ENCODE measurements around the gene FAM161B. TPM values are rescaled to one million over a fixed set of nuclear protein-coding genes. Genes with fewer than 3 reads are reported as not detected.

FAM161B gene
- total and polyA plus RNA-seq, 2 of the 13 experiments (the other 11 are each of a cell fraction or from before 2014, with no cell fraction given), result 1.6 to 2.0 TPM

GRCh38 chr14:73997108-73997943, 47.4 kb upstream of the FAM161B start (continued):
- no peak for TF ChIP-seq E2F5 (CRISPR knock-in tag; conservative IDR thresholded peaks at IDR 0.05)
- TF ChIP-seq HNRNPLL (IDR thresholded peaks at IDR 0.05; ENCODE audit: low read depth, low read length, poor library complexity, severe bottlenecking), result no peak
- no peak for TF ChIP-seq ATF7 (IDR thresholded peaks at IDR 0.05)
- TF ChIP-seq ATF7 (CRISPR knock-in tag; IDR thresholded peaks at IDR 0.05), result no peak
- TF ChIP-seq ZNF484 (CRISPR knock-in tag; IDR thresholded peaks at IDR 0.05; ENCODE audit: borderline replicate concordance, low read depth), result no peak
- no peak for TF ChIP-seq ZFP37 (CRISPR knock-in tag; IDR thresholded peaks at IDR 0.05; ENCODE audit: borderline replicate concordance)
- TF ChIP-seq PAWR (CRISPR knock-in tag; IDR thresholded peaks at IDR 0.05; ENCODE audit: borderline replicate concordance), result no peak
- 0 out of 2 replicates have a peak, but pooled peaks have one; percentile 31 for TF ChIP-seq ARID4A (CRISPR knock-in tag; IDR thresholded peaks at IDR 0.05; ENCODE audit: borderline replicate concordance)
- no peak for TF ChIP-seq WIZ (CRISPR knock-in tag; IDR thresholded peaks at IDR 0.05)
- no peak; the same call in 1 of the 2 replicates for TF ChIP-seq POLR2G (IDR thresholded peaks at IDR 0.05; ENCODE audit: low read depth, low read length)
- TF ChIP-seq YY1 (IDR thresholded peaks at IDR 0.05; ENCODE audit: insufficient read depth, insufficient replicate concordance, low read depth, low read length), result no peak
- TF ChIP-seq ZBTB1 (CRISPR knock-in tag; IDR thresholded peaks at IDR 0.05; ENCODE audit: borderline replicate concordance), result no peak
- TF ChIP-seq RCOR2 (CRISPR knock-in tag; IDR thresholded peaks at IDR 0.05), result no peak
- TF ChIP-seq AHR (CRISPR knock-in tag; IDR thresholded peaks at IDR 0.05), result no peak
- no peak for TF ChIP-seq HMG20A (CRISPR knock-in tag; IDR thresholded peaks at IDR 0.05; ENCODE audit: borderline replicate concordance)
- no peak for TF ChIP-seq ARNT2 (CRISPR knock-in tag; IDR thresholded peaks at IDR 0.05; ENCODE audit: low read depth)
- TF ChIP-seq NCOA5 (CRISPR knock-in tag; IDR thresholded peaks at IDR 0.05), result no peak
- TF ChIP-seq CREB1 (IDR thresholded peaks at IDR 0.05), result no peak
- TF ChIP-seq CREB1 (CRISPR knock-in tag; IDR thresholded peaks at IDR 0.05), result peak; percentile 59
- no peak for TF ChIP-seq ELF3 (CRISPR knock-in tag; IDR thresholded peaks at IDR 0.05)
- TF ChIP-seq TCF7 (IDR thresholded peaks at IDR 0.05; ENCODE audit: low read depth), result peak; percentile 66
- TF ChIP-seq SAP130 (CRISPR knock-in tag; IDR thresholded peaks at IDR 0.05; ENCODE audit: low read depth), result peak; percentile 33
- no peak; the same call in 1 of the 2 replicates for TF ChIP-seq ZNF331 (CRISPR knock-in tag; IDR thresholded peaks at IDR 0.05)
- no peak for TF ChIP-seq HOXA7 (CRISPR knock-in tag; IDR thresholded peaks at IDR 0.05)
- no peak for TF ChIP-seq STAT5B (CRISPR knock-in tag; IDR thresholded peaks at IDR 0.05)
- TF ChIP-seq MAFK (conservative IDR thresholded peaks at IDR 0.05 in 1 of 2, IDR thresholded peaks at IDR 0.05 in 1 of 2; ENCODE audit: low read length in 2 of 2), result peak in 1 of 2 experiments; percentile 38; a peak in 2 of 4 replicates
- TF ChIP-seq MXD3 (CRISPR knock-in tag; IDR thresholded peaks at IDR 0.05), result no peak
- TF ChIP-seq CBFB (CRISPR knock-in tag; IDR thresholded peaks at IDR 0.05), result no peak

All from HepG2 (cell line).